IMR-90 (cell line): ENCODE results near the gene RELT. TPM values are rescaled to one million over a fixed set of nuclear protein-coding genes. Genes with fewer than 3 reads are reported as not detected.
A peak's percentile ranks its signal among the peaks of the same experiment; 100 is the strongest.

Experiments used
- ATAC-seq: fragments of 200-7000 bp; cut with Tn5 transposase; 2 replicates; pipeline ENCODE4 v1.9.1; 2020; ENCODE audit warnings: low read depth, mild to moderate bottlenecking, moderate library complexity
- BruUV-seq: library from RNA; stranded (reverse); fragments of 400-500 nt; replicated peaks from 2 replicates; lab custom pipeline; 2021; lab: Mats Ljungman, UMichigan
- CTCF ChIA-PET: fragments of 300-600 bp; formaldehyde crosslinking; extraction: SDS; loops from one replicate; lab custom pipeline; 2021; ENCODE audit warnings: antibody characterized with exemption; lab: Yijun Ruan, JAX
- POLR2A ChIA-PET: fragments of 300-600 bp; sonication (Branson Sonifier 250); formaldehyde crosslinking; loops from one replicate; lab custom pipeline; 2022; ENCODE audit warnings: antibody characterized with exemption; ENCODE audit not compliant: unreplicated experiment; lab: Charles Lee
- DNase-seq: peaks from one replicate; pipeline ENCODE4 v3.0.0; 2013
- H2AFZ ChIP-seq: replicated peaks from 2 replicates; pipeline ENCODE3; 2013; ENCODE audit warnings: low read length, mild to moderate bottlenecking; ENCODE audit not compliant: poor library complexity
- H2AK5ac ChIP-seq: 2 replicates; pipeline ENCODE4 v1.6.1; 2013; ENCODE audit warnings: low read depth, low read length, inconsistent platforms
- H2AK9ac ChIP-seq: replicated peaks from 2 replicates; pipeline ENCODE3; 2013; ENCODE audit warnings: mild to moderate bottlenecking, low read depth, low read length, moderate library complexity; ENCODE audit not compliant: poor library complexity
- H2BK120ac ChIP-seq: 2 replicates; pipeline ENCODE4 v1.6.1; 2013; ENCODE audit warnings: low read depth, low read length, inconsistent platforms
- H2BK15ac ChIP-seq: 3 replicates; pipeline ENCODE4 v1.6.1; 2013; ENCODE audit warnings: low read depth, low read length, inconsistent platforms
- H2BK20ac ChIP-seq: 2 replicates; pipeline ENCODE4 v1.6.1; 2013; ENCODE audit warnings: low read depth, mild to moderate bottlenecking, inconsistent platforms, low read length, moderate library complexity
- H2BK5ac ChIP-seq: 2 replicates; pipeline ENCODE4 v1.6.1; 2013; ENCODE audit warnings: mild to moderate bottlenecking, low read depth, low read length, inconsistent platforms; ENCODE audit not compliant: poor library complexity, severe bottlenecking
- H3K14ac ChIP-seq: replicated peaks from 2 replicates; pipeline ENCODE4 v1.6.1; 2013; ENCODE audit warnings: low read depth, low read length, inconsistent platforms
- H3K18ac ChIP-seq: 2 replicates; pipeline ENCODE4 v1.6.1; 2013; ENCODE audit warnings: low read depth, low read length, control low read depth
- H3K23ac ChIP-seq: 2 replicates; pipeline ENCODE4 v1.6.1; 2013; ENCODE audit warnings: low read depth, low read length, inconsistent platforms
- H3K27ac ChIP-seq: 2 replicates; pipeline ENCODE4 v1.5.1; 2013; ENCODE audit warnings: mild to moderate bottlenecking, control low read depth, low read length; ENCODE audit not compliant: insufficient read depth
- H3K27me3 ChIP-seq: 2 replicates; pipeline ENCODE4 v1.6.1; 2013; ENCODE audit warnings: low read length; ENCODE audit not compliant: control insufficient read depth, insufficient read depth
- H3K36me3 ChIP-seq: 2 replicates; pipeline ENCODE4 v1.6.1; 2013; ENCODE audit warnings: low read length, mixed read lengths; ENCODE audit not compliant: control insufficient read depth, insufficient read depth
- H3K4ac ChIP-seq: 2 replicates; pipeline ENCODE4 v1.6.1; 2013; ENCODE audit warnings: low read depth, low read length, inconsistent platforms
- H3K4me1 ChIP-seq: 2 replicates; pipeline ENCODE4 v1.6.1; 2013; ENCODE audit warnings: low read length, mixed read lengths; ENCODE audit not compliant: control insufficient read depth, insufficient read depth
- H3K4me2 ChIP-seq: 2 replicates; pipeline ENCODE4 v1.6.1; 2013; ENCODE audit warnings: low read depth, mild to moderate bottlenecking, control low read depth, low read length, moderate library complexity
- H3K4me3 ChIP-seq: 2 replicates; pipeline ENCODE4 v1.5.1; 2013; ENCODE audit warnings: low read depth, mild to moderate bottlenecking, control low read depth, low read length, moderate library complexity; ENCODE audit not compliant: insufficient read depth
- H3K56ac ChIP-seq: 2 replicates; pipeline ENCODE4 v1.6.1; 2013; ENCODE audit warnings: low read length, inconsistent platforms; ENCODE audit not compliant: insufficient read depth; ENCODE audit errors: extremely low read depth
- H3K79me1 ChIP-seq, 2 experiments: 2 replicates each; pipeline ENCODE4 v1.6.1; 2013; ENCODE audit warnings: low read length in 2 of 2, inconsistent platforms in 1 of 2, low read depth in 1 of 2
- H3K9ac ChIP-seq: 2 replicates; pipeline ENCODE4 v1.6.1; 2013; ENCODE audit warnings: low read depth, low read length, control low read depth
- H3K9me1 ChIP-seq: 2 replicates; pipeline ENCODE4 v1.6.1; 2013; ENCODE audit warnings: low read length, inconsistent platforms; ENCODE audit not compliant: insufficient read depth
- H3K9me3 ChIP-seq: 2 replicates; pipeline ENCODE4 v1.6.1; 2013; ENCODE audit warnings: low read length; ENCODE audit not compliant: control insufficient read depth, insufficient read depth
- H4K20me1 ChIP-seq: 2 replicates; pipeline ENCODE4 v1.6.1; 2013; ENCODE audit warnings: low read length, inconsistent platforms; ENCODE audit not compliant: insufficient read depth
- H4K5ac ChIP-seq: 2 replicates; pipeline ENCODE4 v1.6.1; 2013; ENCODE audit warnings: mild to moderate bottlenecking, low read depth, low read length, control low read depth
- H4K8ac ChIP-seq, 2 experiments: 2 replicates each; pipeline ENCODE4 v1.6.1; 2013; ENCODE audit warnings: low read depth in 2 of 2, low read length in 2 of 2, control low read depth in 1 of 2, inconsistent platforms in 1 of 2
- H4K91ac ChIP-seq: 2 replicates; pipeline ENCODE4 v1.6.1; 2013; ENCODE audit warnings: low read depth, low read length, inconsistent platforms; ENCODE audit not compliant: insufficient read depth
- WGBS, 2 experiments: methylation state at CpG; one replicate each; pipeline versions ENCODE4 v1.1.5 to v1.1.7; 2013; ENCODE audit warnings: missing lambda C conversion rate in 2 of 2; ENCODE audit not compliant: insufficient read length in 1 of 2; ENCODE audit errors: extremely low coverage in 2 of 2; 5-methylcytosine and 5-hydroxymethylcytosine counted together
- dilution Hi-C: fragments of 300-500 bp; cut with HindIII; formaldehyde crosslinking; loops from one replicate; pipeline ENCODE4 v1.14.3; 2018; ENCODE audit warnings: low sequenced_read_pairs; ENCODE audit not compliant: unreplicated experiment
- in situ Hi-C: fragments of 300-500 bp; cut with MboI; formaldehyde crosslinking; loops from 3 replicates; pipeline ENCODE4 v1.14.3; 2019; ENCODE audit warnings: low sequenced_read_pairs, inconsistent platforms, mixed read lengths
- intact Hi-C: fragments of 100-400 bp; cut with micrococcal nuclease; formaldehyde crosslinking; loops from 2 replicates; pipeline ENCODE4 v1.10.0; 2022
- polyA plus RNA-seq, 3 experiments: library from polyadenylated mRNA; depleted of rRNA; stranded (reverse); fragments of >200 nt; gene quantifications; 2 replicates each; pipeline ENCODE4 v1.2.3, GENCODE V29; 2012; ENCODE audit warnings: low replicate concordance in 1 of 3
- total RNA-seq: library from RNA; depleted of rRNA; stranded (reverse); fragments of >200 nt; gene quantifications from 2 replicates; pipeline ENCODE4 v1.2.3, GENCODE V29; 2012
- TF ChIP-seq, protein P1 (sequence below): fragments of 150-350 bp; IDR thresholded peaks from 2 replicates; pipeline ENCODE4 v1.6.1; 2017; ENCODE audit warnings: mild to moderate bottlenecking, antibody characterized with exemption, low read length, low read depth

The RELT gene
- total and polyA plus RNA-seq, 2 of the 4 experiments (the other 2 are of a cell fraction), result 2.3 to 5.3 TPM

DNA sequence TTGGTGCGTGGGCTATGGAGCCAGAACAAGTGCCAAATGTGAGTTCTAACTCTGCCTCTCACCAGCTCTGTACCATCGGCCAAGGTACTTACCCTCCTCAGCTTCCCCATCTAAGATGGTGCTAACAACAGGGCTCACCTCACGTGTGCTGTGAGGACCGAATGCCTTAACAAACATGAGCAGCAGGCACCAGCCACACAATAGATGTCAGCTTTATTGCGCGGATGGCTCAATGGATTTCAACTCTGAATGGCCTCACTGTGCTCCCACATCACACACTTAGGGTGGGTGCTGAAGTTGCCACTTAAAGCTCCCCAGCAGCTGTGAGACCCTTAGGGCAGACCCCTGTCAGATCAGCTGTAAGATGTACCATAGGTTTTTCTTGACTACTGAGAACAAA, 24.1 kb downstream of the RELT start:
- H3K9ac ChIP-seq, result no peak overlapping the region
- H3K4me3 ChIP-seq, result no peak overlapping the region
- TF ChIP-seq, protein P1, sequence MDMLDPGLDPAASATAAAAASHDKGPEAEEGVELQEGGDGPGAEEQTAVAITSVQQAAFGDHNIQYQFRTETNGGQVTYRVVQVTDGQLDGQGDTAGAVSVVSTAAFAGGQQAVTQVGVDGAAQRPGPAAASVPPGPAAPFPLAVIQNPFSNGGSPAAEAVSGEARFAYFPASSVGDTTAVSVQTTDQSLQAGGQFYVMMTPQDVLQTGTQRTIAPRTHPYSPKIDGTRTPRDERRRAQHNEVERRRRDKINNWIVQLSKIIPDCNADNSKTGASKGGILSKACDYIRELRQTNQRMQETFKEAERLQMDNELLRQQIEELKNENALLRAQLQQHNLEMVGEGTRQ, result no peak
- no peak overlapping the region for H2BK20ac ChIP-seq
- H2BK120ac ChIP-seq, result no peak overlapping the region
- H3K56ac ChIP-seq, result no peak overlapping the region
- intact Hi-C loops, result loop anchor here (5.0 kb wide), 1 partner anchor 532 kb away; no protein-coding TSS in a partner anchor
- BruUV-seq, result no TSS peak
- dilution Hi-C loops, result no loop called here
- H4K5ac ChIP-seq, result no peak overlapping the region
- no peak overlapping the region for H4K91ac ChIP-seq
- H3K27me3 ChIP-seq, result no peaks in the 10 kb centered on the region
- no peak overlapping the region for H2AFZ ChIP-seq
- no peak overlapping the region for H2BK15ac ChIP-seq
- H3K79me1 ChIP-seq, result no peaks in the 10 kb centered on the region; a peak in 1 of 4 replicates
- H4K8ac ChIP-seq, result no peak overlapping the region
- H3K9me3 ChIP-seq, result no peaks in the 10 kb centered on the region
- H3K9me1 ChIP-seq, result no peaks in the 10 kb centered on the region; the same call in none of the 2 replicates
- H3K18ac ChIP-seq, result no peak overlapping the region
- no peak overlapping the region for H2BK5ac ChIP-seq
- H3K23ac ChIP-seq, result no peak overlapping the region
- H2AK9ac ChIP-seq, result no peak overlapping the region
- in situ Hi-C loops, result loop anchor here (5.0 kb wide), 1 partner anchor 257 kb away; no protein-coding TSS in a partner anchor
- H3K4me1 ChIP-seq, result peaks cover 6% of the 10 kb centered on the region; the same call in 1 of the 2 replicates
- 100% methylated on average over 1 of the region's 6 CpGs; no CpG with 5 or more reads in 1 of the 2 experiments for WGBS, 2 experiments
- no peak overlapping the region for H3K4ac ChIP-seq
- no peak for ATAC-seq
- POLR2A ChIA-PET, result no interaction called here
- H3K14ac ChIP-seq, result 0 out of 2 replicates have a peak overlapping the region, but pooled peaks have one; percentile 7
- H3K4me2 ChIP-seq, result no peak overlapping the region
- peaks cover 4% of the 10 kb centered on the region; the same call in 1 of the 2 replicates for H3K36me3 ChIP-seq
- CTCF ChIA-PET, result interaction anchor here (2.0 kb wide), 1 partner anchor 49 kb away, joined by 12 read pairs; no protein-coding TSS in a partner anchor
- no peak for DNase-seq
- H4K20me1 ChIP-seq, result no peaks in the 10 kb centered on the region
- H2AK5ac ChIP-seq, result no peak overlapping the region
- no peak overlapping the region for H3K27ac ChIP-seq
